ENCODE results near the gene SPEM3. TPM values are rescaled to one million over a fixed set of nuclear protein-coding genes. Genes with fewer than 3 reads are reported as not detected.

SPEM3 gene
- total and polyA plus RNA-seq, 2 donors (not counting 3 experiments of a cell fraction or from before 2014, with no cell fraction given): not detected

GRCh38 chr17:7418472-7419152 is 10.0 kb upstream of the SPEM3 start:
- H3K9ac ChIP-seq (replicated peaks; ENCODE audit: extremely low read depth, insufficient read depth, low read length): no peak overlapping the region
- no peak overlapping the region for H3K27ac ChIP-seq (ENCODE audit: insufficient read depth, low read depth, low read length)
- DNase-seq (ENCODE audit: low read depth, low spot score) (no peak), FAIRE-seq (no peak)
- no peaks in the 10 kb centered on the region for H3K4me1 ChIP-seq (ENCODE audit: control insufficient read depth, extremely low read depth, insufficient read depth, low read length)
- dilution Hi-C loops (cut with MboI; ENCODE audit: extremely low pct_ligation_motif_present, low sequenced_read_pairs): no loop called here
- no peak overlapping the region for H2AFZ ChIP-seq (ENCODE audit: low read depth, low read length)
- H3K9me1 ChIP-seq (replicated peaks; ENCODE audit: control insufficient read depth, extremely low read depth, insufficient read depth, low read length): no peaks in the 10 kb centered on the region
- no peaks in the 10 kb centered on the region for H3K79me2 ChIP-seq (ENCODE audit: control insufficient read depth, insufficient read depth, low read length)
- no peak overlapping the region for H3K4me3 ChIP-seq (replicated peaks in 1 of 3; ENCODE audit: insufficient read depth in 1 of 3, low read depth in 1 of 3, low read length in 3 of 3)
- ChIA-PET POLR2A (no interaction called here), CTCF (no interaction called here)
- no peaks in the 10 kb centered on the region for H4K20me1 ChIP-seq (replicated peaks; ENCODE audit: control insufficient read depth, extremely low read depth, insufficient read depth, low read length)
- H3K4me2 ChIP-seq (ENCODE audit: insufficient read depth, low read length): no peak overlapping the region
- TF ChIP-seq EZH2 (IDR thresholded peaks at IDR 0.05; ENCODE audit: borderline replicate concordance, low read depth, low read length, severe bottlenecking) (no peak), POLR2AphosphoS5 (IDR thresholded peaks at IDR 0.05; ENCODE audit: insufficient read depth, low read depth, low read length) (no peak), JUN (IDR thresholded peaks at IDR 0.05; ENCODE audit: borderline replicate concordance, insufficient read depth, insufficient read length, low read depth) (no peak), MYC (IDR thresholded peaks at IDR 0.05; ENCODE audit: low read depth, low read length) (no peak), CTCF (IDR thresholded peaks at IDR 0.05; ENCODE audit: extremely low read depth in 1 of 2, insufficient read depth in 1 of 2, low read depth in 1 of 2, low read length in 2 of 2) (no peak), MAX (IDR thresholded peaks at IDR 0.05; ENCODE audit: insufficient read depth, insufficient read length) (no peak), POLR2A (IDR thresholded peaks at IDR 0.05; ENCODE audit: low read depth, low read length) (no peak)
- intact Hi-C loops (cut with micrococcal nuclease): no loop called here
- no peaks in the 10 kb centered on the region for H3K27me3 ChIP-seq (ENCODE audit: control insufficient read depth in 2 of 2, insufficient read depth in 2 of 2, low read length in 2 of 2)
- no TSS peak for BruUV-seq (replicated peaks)
- H3K36me3 ChIP-seq (ENCODE audit: control insufficient read depth in 2 of 2, extremely low read depth in 1 of 2, insufficient read depth in 2 of 2, low read length in 2 of 2): peaks cover 0 to 2% of the 10 kb centered on the region in 2 experiments
- no peaks in the 10 kb centered on the region for H3K9me3 ChIP-seq (replicated peaks; ENCODE audit: control insufficient read depth, insufficient read depth, low read length)

All from endothelial cell of umbilical vein (primary cell).